WI38 (cell line): ENCODE measurements around the gene CAMK2A.

Experiments used
- H3K4me3 ChIP-seq: 2 replicates; pipeline ENCODE4 v1.5.1; 2011; ENCODE audit warnings: low read depth, mild to moderate bottlenecking, control low read depth, low read length
- TF ChIP-seq, protein P1 (sequence below): IDR thresholded peaks from 2 replicates; pipeline ENCODE4 v1.5.1; 2012; ENCODE audit warnings: low read depth, mild to moderate bottlenecking, control low read depth, low read length

The CAMK2A gene

DNA sequence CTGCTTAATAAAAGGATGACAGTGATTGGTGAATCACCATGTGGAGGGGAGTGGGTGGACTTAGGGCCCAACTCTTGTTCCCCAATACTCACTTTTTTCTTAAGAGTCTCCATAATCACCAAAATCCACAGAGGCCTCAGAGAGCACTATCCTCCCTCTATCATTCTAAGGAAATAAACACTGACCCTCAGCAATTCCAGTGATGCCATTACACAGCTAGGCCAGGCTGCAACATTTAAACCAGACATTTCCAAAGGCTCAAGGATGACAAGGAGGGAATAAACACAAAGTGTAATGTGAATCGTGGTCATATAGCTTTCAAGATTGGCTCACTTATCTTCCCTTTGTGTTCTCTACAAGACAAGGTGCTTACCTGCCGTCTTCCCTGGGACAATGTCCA, 15.5 kb upstream of the CAMK2A start:
- H3K4me3 ChIP-seq: no peak overlapping the region

DNA sequence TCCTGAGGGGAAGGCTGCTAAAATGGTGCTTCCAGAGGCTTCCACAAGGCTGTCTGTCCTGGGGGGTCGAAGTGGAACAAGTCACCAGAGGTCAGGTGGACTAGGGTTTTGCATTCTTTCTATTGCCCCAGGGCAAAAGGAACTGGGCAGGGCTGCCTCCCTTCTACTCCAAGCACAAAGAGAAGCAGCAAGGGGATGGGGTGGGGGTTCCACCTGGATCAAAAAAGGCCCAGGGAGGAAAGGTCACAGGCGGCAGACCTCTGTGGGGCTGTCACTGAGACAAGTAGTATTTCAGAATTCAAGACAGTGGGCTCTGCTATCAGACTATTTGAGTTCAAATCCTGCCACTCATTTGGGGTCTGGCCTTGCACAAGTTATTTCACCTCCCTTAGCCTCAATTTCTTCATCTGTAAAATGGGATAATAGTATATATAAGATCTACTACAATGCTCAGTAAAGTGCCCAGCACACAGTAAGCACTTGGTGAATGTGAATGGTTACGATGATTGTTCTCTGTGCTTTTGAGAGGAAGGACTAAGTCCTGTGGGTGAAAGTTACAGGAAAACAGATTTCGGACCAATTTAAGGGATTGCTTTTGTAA, 15.0 kb upstream of the CAMK2A start:
- TF ChIP-seq, protein P1, sequence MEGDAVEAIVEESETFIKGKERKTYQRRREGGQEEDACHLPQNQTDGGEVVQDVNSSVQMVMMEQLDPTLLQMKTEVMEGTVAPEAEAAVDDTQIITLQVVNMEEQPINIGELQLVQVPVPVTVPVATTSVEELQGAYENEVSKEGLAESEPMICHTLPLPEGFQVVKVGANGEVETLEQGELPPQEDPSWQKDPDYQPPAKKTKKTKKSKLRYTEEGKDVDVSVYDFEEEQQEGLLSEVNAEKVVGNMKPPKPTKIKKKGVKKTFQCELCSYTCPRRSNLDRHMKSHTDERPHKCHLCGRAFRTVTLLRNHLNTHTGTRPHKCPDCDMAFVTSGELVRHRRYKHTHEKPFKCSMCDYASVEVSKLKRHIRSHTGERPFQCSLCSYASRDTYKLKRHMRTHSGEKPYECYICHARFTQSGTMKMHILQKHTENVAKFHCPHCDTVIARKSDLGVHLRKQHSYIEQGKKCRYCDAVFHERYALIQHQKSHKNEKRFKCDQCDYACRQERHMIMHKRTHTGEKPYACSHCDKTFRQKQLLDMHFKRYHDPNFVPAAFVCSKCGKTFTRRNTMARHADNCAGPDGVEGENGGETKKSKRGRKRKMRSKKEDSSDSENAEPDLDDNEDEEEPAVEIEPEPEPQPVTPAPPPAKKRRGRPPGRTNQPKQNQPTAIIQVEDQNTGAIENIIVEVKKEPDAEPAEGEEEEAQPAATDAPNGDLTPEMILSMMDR: no peak
- H3K4me3 ChIP-seq: no peak overlapping the region

More for the DNA sequence above, 15.5 kb upstream of the CAMK2A start:
- TF ChIP-seq, protein P1: no peak

DNA sequence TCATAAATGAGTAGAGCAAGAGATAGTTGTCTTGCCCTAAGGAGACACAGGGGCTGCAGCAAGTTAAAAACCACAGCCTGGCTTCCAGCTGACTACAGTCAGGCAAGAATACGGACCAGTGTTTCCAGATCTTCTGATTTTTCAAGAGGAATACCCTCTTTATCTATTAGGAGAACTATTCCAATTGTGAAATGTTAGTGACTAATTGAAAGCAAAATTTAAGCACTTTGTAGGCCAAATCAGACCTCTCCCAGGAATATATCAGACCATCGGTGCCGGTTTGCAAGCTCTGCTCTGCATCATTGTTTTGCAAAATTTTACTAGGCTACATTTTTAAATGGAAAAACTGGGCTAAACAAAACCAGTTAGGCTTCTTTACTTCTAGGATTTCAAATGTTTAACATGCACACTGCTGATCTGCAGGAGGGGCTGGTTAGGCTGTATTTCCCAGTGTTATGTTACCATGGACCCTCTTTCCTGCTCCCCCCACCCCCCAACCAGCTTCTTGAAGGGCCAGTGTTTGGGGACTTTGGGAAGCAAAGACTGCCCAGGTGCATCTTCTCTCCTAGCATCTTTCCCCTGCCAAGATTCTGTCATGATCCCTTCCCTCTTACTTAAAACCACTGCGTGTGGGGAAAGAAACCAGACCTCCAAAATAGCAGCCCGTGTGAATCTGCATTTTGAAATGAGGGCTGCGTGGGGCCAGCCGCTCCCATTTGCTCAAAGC, 14.2 kb upstream of the CAMK2A start:
- TF ChIP-seq, protein P1: no peak
- no peak overlapping the region for H3K4me3 ChIP-seq

DNA sequence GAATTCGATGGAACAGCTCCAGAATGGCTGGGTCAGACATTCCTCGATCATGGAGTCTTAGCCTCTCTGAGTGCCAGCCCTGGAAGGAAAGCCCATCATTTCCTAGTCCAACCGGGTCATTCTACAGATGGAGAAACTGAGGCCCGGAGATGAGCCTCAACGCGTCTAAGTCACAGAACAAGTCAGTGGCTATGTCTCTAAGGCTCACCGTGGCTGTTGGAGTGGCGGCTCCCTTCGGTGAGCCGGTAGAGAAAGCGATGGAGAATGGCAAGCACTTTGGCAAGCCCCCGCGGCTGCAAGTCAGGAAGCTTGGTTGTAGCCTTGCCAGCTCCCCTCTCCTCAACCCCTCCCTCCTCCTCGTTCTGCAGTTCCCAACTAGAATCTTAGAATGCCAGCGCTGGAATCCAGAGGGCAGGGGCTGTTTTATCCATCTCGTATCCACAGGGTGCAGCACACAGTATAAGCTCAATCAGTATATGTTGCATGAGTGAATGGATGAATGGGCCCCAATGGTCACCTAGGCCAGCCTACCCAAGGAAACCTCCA, 13.6 kb upstream of the CAMK2A start:
- TF ChIP-seq, protein P1: no peak
- no peak overlapping the region for H3K4me3 ChIP-seq

DNA sequence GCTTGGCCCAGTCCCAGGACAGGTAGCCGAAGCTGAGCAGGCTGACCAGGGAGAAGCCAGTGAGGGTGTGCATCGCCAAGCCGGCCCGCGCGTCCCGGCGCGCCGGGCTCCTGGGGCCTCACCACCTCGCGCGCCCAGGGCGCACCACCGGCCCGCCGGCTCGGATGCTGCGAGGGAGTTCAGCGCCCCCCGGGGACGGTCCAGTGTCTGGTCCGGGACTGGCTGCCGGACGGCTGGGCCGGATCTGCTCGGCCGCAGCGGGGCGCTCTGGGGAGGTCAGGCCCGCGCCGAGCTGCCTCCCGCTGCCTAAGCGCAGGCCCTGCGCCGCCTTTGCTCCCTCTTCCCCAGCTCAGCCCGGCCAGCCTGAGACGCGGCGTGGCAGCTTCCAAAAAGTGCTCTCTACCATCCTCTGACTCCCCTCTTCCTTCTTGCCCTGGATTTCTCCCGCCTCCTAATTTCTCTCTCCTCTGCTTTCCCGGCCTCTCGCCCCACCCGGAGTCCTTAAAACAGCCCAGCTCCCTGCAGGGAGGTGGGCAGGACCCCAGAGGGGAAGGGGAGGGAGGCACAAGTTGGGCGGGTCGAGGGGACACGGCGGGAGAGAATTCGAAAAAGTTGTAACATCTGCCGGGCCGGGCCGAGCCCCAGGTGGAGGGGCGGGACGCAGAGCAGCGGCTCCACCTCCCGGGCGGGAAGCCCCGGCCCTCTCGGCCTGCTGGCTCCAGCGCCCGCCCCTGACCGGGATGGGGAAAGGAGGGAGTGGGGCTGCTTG, 12.9 kb upstream of the CAMK2A start, which contains the start of gene ARSI:
Gene ARSI (minus strand): TSS at position 605 of the 769 bp plus-strand sequence. CDS start 532 bp downstream, at position 73.
- TF ChIP-seq, protein P1: 0 out of 2 replicates have a peak, but pooled peaks have one; percentile 23
- H3K4me3 ChIP-seq: peak within 1 kb of the TSS; percentile 46

DNA sequence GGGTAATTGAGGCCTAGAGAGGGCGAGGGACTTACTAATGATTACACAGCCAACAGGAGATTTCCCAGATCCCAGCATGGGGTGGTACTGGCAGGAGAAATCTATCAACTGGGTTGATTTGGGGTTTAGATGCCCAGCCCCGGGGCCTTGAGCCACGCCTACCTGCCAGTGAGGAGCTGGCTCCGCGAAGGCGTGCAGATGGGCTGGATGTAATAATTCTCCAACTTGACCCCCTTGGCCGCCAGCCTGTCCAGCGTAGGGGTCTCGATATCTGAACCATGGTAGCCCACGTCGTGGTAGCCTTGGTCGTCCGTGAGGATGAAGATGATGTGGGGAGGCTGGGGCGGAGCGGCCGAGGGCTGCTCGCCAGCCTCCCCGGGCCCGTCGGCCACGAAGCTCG, 12.3 kb upstream of the CAMK2A start:
- TF ChIP-seq, protein P1: no peak
- peak overlapping the region; percentile 46 for H3K4me3 ChIP-seq
